HG03045 (cell line): Measurements from ENCODE around the gene DNAJB11.
"Not testable (repeated sequence)": the region's sequence is repeated elsewhere in the genome, so short reads cannot be mapped to it uniquely, and the experiment has no call there.

ENCODE experiments used
- ATAC-seq: cut with Tn5 transposase; IDR thresholded peaks from one replicate; pipeline ENCODE4 v1.9.1; 2021; ENCODE audit warnings: mild to moderate bottlenecking, moderate library complexity; ENCODE audit not compliant: unreplicated experiment

DNAJB11 gene

GRCh38 chr3:186617036-186617946 lies 46.8 kb downstream of the DNAJB11 start:
- ATAC-seq = peak; percentile 91

GRCh38 chr3:186618318-186618938 lies 47.9 kb downstream of the DNAJB11 start:
- no peak for ATAC-seq

- no peak for ATAC-seq
Observed at GRCh38 chr3:186619787-186620212, 49.3 kb downstream of the DNAJB11 start.

- ATAC-seq = no peak
Observed at GRCh38 chr3:186620213-186621092, 49.9 kb downstream of the DNAJB11 start.

DNA sequence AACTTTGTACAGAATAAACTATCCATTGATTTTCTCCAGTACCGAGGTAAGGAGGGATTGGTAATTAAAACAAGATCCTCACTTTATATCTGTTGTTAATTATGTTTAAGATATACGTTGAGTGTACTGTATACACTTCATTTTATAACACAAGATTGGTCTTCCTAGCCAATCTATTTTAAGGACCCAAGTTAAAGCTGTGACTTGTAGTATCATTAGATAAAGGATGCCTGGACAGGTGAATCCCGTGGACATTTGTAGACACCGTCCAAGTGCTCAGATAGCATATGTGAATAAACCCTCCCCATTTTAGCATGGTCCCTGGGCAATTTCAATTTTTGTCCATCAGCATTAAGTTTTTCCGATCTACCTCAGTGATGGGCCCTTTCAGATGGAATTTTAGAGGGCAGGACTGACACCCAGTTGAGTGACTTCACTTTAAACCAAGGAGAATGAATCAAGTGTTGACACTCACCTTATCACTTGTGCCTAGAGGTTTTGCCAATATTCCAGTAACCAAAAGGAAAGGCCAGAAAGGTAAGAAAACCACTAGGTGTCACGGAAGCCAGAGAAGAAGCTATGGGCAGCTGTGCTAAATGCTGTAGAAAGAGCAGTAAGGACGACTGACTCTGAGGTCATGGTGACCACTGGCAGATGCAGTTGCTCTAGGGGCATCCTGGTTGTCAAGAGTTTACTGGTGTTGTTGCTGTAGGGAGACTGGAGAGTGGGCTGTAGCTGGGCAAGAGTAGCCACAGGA lies 51.6 kb downstream of the DNAJB11 start:
- no peak for ATAC-seq

GRCh38 chr3:186622651-186623310 lies 52.3 kb downstream of the DNAJB11 start:
- ATAC-seq = no peak

DNA sequence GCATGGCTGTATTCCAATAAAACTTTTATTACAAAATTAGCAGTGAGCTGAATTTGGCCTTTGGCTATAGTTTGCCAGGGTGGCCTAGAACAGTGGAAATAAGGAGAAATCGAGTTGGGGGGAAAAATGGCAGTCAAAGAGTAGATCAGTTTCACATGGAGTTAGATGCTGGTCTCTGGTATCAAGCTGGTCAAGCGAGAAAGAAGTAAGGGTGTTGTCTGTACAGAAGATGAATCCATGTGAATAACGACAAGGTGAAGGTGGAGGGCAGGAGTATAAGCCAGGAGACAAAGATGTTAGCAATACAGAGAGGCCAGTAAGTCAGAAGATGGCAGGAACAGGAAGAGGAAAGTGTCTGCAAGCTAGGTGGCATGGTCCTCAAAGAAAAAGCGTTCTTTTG lies 54.1 kb downstream of the DNAJB11 start:
- no peak for ATAC-seq

DNA sequence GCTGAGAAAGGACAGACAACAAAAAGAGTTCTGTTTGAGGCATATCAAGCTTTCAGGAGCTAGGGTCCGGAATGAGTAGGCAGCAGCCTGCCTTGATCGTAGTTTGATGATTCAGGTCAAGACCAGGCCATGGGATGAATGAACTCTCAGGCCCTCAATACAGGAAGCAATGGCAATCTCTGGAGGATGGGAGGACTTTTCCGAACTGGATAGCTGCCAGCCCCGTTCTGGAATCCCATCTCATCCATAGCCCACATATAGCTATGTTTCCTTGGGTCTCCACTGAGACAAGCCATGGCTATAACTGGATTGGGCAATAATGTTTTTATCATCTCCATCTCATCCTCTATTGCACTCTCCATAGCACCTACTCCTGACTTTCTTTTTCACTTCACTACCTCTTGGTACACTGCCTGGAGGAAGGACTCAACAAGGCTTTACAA lies 55.1 kb downstream of the DNAJB11 start:
- ATAC-seq = no peak

DNA sequence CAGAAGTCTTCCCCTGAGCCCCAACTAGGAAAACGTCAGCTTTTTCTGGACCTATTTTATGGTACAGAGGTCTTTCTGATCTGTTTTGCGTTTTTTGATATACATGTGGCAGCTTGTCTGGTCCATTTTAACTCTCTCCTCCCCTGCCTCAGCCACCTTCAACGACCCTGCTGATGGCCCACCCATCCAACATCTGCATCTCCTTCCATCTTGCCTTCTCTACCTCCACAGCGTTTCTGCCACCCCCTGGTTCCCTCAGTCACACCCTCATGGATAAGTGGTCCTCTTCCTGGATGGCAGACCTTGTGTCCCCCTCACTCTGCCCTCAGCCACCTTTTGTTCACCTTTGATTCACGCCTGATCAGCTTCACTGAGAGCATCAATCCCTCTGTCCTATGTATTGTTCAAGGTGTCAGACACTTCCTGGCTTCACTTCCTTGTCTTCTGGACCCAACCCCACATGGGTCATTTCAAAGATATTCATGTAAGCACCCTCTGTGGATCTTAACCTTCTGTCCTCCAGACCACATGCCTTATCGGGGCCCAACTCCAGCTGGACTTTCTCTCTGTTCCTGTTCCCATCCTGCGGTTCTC lies 55.8 kb downstream of the DNAJB11 start:
- no peak for ATAC-seq

- no peak for ATAC-seq
Observed at GRCh38 chr3:186627852-186628414, 57.4 kb downstream of the DNAJB11 start.

DNA sequence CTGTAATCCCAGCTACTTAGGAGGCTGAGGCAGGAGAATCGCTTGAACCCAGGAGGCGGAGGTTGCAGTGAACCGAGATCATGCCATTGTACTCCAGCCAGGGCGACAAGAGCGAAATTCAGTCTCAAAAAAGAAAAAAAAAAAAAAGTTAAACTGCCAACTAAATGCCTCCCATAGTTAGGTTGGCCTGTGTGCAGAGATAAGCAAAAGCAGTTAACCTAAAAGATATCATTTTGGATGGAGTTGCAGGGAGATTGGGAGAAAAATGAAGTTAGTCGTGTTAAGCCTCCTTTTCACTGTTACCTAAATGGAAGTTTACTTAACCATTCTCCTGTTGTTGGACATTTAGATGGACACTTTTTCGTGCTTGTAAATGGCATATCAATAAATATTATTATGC lies 58.2 kb downstream of the DNAJB11 start:
- ATAC-seq = no peak

DNA sequence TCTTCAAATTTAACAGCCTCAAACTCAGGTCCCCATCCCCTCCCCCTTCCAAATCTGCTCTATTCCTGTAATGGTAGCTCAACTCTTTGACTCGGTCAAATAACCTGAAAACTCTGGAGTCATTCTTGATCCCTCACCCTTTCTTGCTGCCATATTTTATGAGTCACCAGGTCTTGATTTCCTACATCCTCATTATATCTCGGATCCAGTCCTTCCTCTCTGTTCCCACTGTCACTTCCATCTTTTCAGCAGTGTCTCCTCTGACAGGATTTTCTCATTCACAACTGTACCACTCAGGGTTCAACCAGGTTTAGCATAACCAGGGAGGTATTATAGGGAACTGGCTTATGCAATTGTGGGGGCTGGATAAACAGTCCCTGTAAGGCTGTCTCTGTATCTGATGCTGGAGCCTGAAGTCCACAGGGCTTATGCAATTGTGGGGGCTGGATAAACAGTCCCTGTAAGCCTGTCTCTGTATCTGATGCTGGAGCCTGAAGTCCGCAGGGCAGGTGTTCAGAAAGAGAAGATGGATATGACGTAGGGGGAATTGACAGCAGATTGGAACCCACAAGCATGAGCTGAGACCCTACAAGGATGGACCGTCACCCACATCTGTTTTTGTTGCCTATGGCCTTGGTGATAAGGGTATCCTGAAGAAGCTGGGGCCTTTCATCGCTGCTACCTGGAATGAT lies 60.6 kb downstream of the DNAJB11 start:
- ATAC-seq = no peak

- no peak for ATAC-seq
Observed at GRCh38 chr3:186633481-186633880, 63.0 kb downstream of the DNAJB11 start.

DNA sequence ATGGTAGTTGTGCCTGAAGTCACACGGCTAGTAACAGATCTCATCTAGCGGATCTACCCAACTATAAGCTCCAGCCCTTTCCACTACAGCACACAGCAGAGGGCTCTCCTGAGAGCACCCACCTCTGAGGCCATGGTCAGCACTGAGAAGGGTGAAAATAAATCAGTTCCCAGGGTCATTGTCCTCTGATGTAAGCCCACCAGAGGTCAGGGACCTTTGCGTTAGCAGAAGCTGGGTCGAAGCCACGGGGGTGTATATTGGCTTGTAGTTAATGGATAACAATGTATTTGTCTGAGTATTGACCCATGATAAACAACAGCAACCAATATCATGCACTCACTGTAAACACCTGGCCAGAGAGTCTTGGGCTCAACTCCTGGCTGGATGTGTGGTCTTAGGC lies 63.7 kb downstream of the DNAJB11 start:
- not testable (repeated sequence) for ATAC-seq
